Measurements from ENCODE around the gene SCNN1B. TPM values are rescaled to one million over a fixed set of nuclear protein-coding genes. Genes with fewer than 3 reads are reported as not detected.
"Not testable (repeated sequence)": the region's sequence is repeated elsewhere in the genome, so short reads cannot be mapped to it uniquely, and the experiment has no call there.

SCNN1B gene
- total RNA-seq, 1 donor from 2014 or later, result not detected

DNA sequence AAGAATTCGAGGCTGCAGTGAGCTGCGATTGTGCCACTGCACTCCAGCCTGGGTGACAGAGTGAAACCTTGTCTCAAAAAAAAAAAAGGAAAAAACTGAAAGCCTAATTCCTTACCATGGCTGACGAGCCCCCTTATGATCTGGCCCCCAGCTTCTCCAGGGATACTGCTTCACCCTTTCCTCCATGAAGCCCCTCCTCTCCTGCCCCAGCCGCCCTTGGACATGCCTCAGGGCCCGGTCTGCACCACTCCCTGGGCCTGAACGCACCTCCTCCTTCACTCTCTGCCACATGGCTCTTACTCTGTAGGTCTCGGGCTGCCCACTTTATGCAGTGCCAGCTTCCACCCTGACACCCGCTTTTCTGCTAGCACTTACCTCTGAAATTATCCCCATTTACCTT lies 85.6 kb downstream of the SCNN1B start:
- Mint-ChIP-seq H3K4me3 (ENCODE audit: unreplicated experiment) (no peak overlapping the region), H3K27me3 (ENCODE audit: unreplicated experiment) (no peaks in the 10 kb centered on the region), H3K9me3 (ENCODE audit: unreplicated experiment) (no peaks in the 10 kb centered on the region), H3K27ac (ENCODE audit: unreplicated experiment) (no peak overlapping the region), H3K36me3 (ENCODE audit: unreplicated experiment) (peaks cover 26% of the 10 kb centered on the region), H3K4me1 (ENCODE audit: unreplicated experiment) (no peaks in the 10 kb centered on the region)
- TF ChIP-seq, protein P1, sequence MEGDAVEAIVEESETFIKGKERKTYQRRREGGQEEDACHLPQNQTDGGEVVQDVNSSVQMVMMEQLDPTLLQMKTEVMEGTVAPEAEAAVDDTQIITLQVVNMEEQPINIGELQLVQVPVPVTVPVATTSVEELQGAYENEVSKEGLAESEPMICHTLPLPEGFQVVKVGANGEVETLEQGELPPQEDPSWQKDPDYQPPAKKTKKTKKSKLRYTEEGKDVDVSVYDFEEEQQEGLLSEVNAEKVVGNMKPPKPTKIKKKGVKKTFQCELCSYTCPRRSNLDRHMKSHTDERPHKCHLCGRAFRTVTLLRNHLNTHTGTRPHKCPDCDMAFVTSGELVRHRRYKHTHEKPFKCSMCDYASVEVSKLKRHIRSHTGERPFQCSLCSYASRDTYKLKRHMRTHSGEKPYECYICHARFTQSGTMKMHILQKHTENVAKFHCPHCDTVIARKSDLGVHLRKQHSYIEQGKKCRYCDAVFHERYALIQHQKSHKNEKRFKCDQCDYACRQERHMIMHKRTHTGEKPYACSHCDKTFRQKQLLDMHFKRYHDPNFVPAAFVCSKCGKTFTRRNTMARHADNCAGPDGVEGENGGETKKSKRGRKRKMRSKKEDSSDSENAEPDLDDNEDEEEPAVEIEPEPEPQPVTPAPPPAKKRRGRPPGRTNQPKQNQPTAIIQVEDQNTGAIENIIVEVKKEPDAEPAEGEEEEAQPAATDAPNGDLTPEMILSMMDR (IDR thresholded peaks at IDR 0.05), result no peak
- DNase-seq (ENCODE audit: extremely low spot score, unreplicated experiment), result no peak

DNA sequence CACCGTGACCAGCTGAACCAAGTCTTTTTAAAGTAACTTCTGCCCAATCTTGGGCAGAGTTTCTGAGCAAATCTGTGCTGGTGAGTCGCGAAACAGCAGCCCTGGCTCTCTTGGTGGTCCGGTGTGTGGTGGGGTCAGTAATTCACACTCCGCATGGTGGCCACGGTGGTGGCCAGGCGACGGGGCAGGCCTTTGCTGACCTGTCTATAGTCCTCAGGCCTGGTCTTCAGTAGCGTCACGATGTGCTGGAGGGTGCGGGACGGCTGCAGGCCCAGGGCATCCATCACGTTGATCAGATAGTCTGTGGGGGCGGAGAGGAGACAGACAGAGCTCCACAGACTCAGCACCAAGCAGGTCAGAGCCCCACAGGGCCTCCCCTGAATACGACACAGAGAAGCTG lies 86.7 kb downstream of the SCNN1B start:
- Mint-ChIP-seq H3K27me3 (ENCODE audit: unreplicated experiment) (no peaks in the 10 kb centered on the region), H3K27ac (ENCODE audit: unreplicated experiment) (no peak overlapping the region), H3K9me3 (ENCODE audit: unreplicated experiment) (no peaks in the 10 kb centered on the region), H3K36me3 (ENCODE audit: unreplicated experiment) (peaks cover 26% of the 10 kb centered on the region), H3K4me1 (ENCODE audit: unreplicated experiment) (no peaks in the 10 kb centered on the region), H3K4me3 (ENCODE audit: unreplicated experiment) (no peak overlapping the region)
- TF ChIP-seq, protein P1 (IDR thresholded peaks at IDR 0.05), result no peak
- no peak for DNase-seq (ENCODE audit: extremely low spot score, unreplicated experiment)

DNA sequence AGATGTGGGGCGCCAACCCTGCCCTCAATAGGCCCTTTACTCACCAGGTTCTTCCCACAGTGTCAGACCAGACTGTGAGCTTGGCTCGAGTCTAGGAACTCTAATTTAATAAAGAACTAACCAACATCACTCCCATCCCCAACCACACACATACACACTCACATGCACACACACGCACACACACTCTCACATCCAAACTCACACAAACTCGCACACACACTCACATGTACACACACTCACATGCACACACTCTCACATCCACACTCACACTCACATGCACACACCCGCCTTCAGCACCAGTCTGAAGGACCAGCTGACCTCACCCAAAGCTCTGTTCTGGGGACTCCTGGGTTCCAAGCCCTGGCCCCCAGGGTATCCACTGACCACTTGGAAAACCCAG lies 87.1 kb downstream of the SCNN1B start:
- Mint-ChIP-seq H3K27me3 (ENCODE audit: unreplicated experiment) (no peaks in the 10 kb centered on the region), H3K36me3 (ENCODE audit: unreplicated experiment) (peaks cover 29% of the 10 kb centered on the region), H3K27ac (ENCODE audit: unreplicated experiment) (no peak overlapping the region), H3K4me3 (ENCODE audit: unreplicated experiment) (no peak overlapping the region), H3K9me3 (ENCODE audit: unreplicated experiment) (no peaks in the 10 kb centered on the region), H3K4me1 (ENCODE audit: unreplicated experiment) (peaks cover under 1% of the 10 kb centered on the region)
- TF ChIP-seq, protein P1 (IDR thresholded peaks at IDR 0.05), result no peak
- no peak for DNase-seq (ENCODE audit: extremely low spot score, unreplicated experiment)

DNA sequence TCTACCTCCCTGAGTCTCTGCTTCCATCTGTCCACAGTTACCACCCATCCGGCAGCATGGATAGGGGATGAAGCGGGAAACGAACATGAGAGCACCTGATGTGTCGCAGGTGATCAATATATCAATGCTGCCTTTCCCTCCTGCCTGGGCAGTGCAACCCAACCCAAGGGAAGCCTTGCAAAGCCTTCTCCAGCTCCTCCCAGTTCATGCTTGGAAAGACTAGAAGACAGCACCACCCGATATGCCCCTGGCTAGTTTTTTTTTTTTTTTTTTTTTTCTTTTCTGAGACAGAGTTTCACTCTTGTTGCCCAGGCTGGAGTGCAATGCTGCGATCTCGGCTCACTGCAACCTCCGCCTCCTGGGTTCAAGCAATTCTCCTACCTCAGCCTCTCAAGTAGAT lies 87.8 kb downstream of the SCNN1B start:
- not testable (repeated sequence) for DNase-seq (ENCODE audit: extremely low spot score, unreplicated experiment); H3K4me3 Mint-ChIP-seq (ENCODE audit: unreplicated experiment); H3K9me3 Mint-ChIP-seq (ENCODE audit: unreplicated experiment); H3K27ac Mint-ChIP-seq (ENCODE audit: unreplicated experiment); H3K27me3 Mint-ChIP-seq (ENCODE audit: unreplicated experiment); H3K4me1 Mint-ChIP-seq (ENCODE audit: unreplicated experiment)
- H3K36me3 Mint-ChIP-seq (ENCODE audit: unreplicated experiment), result peaks cover 33% of the 10 kb centered on the region

DNA sequence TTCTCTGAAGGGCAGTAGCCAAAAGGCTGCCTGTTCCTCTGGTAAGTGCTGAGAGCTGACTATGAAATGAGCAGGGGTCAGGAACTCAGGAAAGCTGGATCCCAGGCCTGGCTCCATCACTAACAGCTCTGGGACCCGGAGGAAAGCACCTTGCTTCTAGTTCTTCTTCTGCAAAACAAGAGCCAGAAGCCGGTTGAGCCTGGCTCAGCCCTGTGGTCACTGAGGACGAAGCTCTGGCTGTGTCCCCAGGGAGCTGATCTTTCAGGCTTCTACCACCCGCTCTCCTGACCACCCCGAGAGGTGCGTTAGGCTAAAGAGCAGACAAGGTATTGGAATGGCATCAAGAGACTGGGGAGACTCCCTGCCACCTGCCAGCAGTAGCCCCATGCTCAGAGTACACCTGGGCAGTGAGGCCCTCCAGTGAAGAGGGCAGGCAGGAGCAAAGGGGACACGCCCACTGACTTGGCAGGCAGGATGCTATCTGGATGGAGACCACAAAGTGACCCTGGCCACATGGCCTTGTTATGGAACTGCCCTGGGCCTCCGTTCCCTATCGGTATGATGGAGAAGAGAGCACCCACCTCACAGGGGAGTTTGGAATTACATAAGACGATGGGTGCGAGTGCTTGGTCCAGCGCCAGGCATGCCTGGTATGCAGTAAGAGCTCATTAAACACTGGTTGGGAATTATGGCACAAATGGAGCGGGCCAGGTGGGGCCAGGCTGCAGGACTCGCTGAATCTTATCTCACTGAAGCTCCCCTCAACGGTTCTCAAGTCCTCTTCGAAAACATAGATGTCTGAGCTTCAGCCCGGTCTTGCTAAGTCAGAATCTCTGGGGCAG lies 89.5 kb downstream of the SCNN1B start:
- DNase-seq (ENCODE audit: extremely low spot score, unreplicated experiment), result no peak
- Mint-ChIP-seq H3K27ac (ENCODE audit: unreplicated experiment) (no peak overlapping the region), H3K9me3 (ENCODE audit: unreplicated experiment) (no peaks in the 10 kb centered on the region), H3K4me3 (ENCODE audit: unreplicated experiment) (no peak overlapping the region), H3K36me3 (ENCODE audit: unreplicated experiment) (peaks cover 40% of the 10 kb centered on the region), H3K27me3 (ENCODE audit: unreplicated experiment) (no peaks in the 10 kb centered on the region), H3K4me1 (ENCODE audit: unreplicated experiment) (peaks cover 3% of the 10 kb centered on the region)
- TF ChIP-seq, protein P1 (IDR thresholded peaks at IDR 0.05), result no peak

Data from osteocyte (in vitro differentiated cells).